ENCODE measurements around the gene DMKN. TPM values are rescaled to one million over a fixed set of nuclear protein-coding genes. Genes with fewer than 3 reads are reported as not detected.
"Not testable (repeated sequence)": the region's sequence is repeated elsewhere in the genome, so short reads cannot be mapped to it uniquely, and the experiment has no call there.

Gene DMKN
- polyA plus RNA-seq, 5 donors = 91.2 to 146 (median 119) TPM

DNA sequence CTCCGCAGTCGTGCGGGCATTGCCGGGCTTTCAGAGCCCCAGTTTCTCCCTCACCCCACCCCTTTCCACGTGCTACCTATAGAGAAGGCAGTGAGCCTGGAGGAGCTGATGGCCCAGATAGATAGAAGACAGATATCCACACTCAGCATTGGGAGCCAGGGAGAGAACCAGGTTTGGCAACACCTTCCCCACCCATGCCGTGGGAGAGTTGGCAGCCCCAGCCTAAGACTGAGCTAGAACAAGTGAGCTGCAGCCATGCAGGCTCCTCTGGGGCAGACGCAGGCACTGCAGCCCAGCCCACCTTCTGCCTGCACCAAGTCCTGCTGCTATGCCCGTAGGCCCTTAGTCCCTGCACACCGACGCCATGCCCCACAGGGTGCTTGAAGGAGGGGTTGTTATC lies 12.8 kb downstream of the DMKN start:
- DNase-seq = no peak

DNA sequence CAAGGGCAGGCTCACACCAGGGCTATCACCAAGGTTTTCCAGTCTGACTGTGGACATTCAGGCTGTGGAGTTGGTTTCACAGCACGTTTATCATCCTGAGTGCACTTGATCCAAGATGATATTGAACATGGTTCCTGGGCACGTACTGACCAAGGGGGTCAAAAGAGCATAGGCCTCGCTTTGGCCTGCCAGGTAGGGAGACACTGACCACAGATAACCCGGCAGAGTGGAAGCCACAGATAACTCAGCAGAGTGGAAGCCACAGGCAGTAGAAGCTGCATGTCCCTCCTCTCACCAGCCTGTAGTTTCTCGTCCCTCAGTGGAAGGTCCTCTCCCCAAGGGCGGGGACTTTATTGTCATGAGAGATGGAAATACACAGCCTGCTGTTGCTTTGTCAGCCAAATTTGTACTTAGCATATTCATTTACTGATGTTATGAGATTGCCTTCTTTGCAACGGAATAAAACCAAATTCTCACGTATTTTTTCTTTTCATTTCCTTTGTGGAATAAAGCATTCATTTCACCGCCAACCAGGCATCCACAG lies 14.4 kb downstream of the DMKN start:
- DNase-seq = no peak

DNA sequence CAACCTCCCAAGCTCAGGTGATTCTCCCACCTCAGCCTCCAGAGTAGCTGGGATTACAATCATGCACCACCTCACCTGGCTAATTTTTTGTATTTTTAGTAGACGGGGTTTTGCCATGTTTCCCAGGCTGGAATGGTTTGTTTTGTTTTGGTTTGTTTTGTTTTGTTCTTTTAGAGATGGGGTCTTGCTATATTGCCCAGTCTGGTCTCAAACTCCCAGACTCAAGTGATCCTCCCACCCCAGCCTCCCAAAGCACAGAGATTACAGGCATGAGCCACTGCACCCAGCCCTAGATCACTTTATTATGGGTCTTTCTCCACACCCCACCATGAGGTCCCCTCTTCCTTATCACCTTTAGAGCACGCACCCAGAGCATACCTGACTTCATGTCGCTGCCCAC lies 15.2 kb downstream of the DMKN start:
- DNase-seq = no peak

DNA sequence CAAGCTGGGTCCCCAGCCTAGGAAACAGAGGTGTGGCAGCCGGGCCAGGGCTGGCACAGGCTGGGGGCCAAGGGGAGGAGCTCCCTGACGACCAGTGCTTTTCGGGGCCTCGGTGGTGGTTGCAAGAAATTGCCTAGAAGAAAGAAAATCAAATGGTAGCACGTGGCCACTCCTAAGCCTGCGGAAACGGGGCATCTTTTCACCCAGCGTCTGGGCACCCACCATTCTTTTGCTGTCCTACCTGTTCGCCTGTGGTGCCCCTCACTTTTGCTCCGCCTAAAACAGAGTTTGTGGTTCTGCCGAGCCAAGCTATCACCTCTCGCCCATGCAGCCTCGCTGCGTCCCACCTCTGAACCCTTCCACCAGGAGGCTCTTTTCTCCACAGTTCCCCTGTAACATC lies 16.0 kb downstream of the DMKN start:
- no peak for DNase-seq

DNA sequence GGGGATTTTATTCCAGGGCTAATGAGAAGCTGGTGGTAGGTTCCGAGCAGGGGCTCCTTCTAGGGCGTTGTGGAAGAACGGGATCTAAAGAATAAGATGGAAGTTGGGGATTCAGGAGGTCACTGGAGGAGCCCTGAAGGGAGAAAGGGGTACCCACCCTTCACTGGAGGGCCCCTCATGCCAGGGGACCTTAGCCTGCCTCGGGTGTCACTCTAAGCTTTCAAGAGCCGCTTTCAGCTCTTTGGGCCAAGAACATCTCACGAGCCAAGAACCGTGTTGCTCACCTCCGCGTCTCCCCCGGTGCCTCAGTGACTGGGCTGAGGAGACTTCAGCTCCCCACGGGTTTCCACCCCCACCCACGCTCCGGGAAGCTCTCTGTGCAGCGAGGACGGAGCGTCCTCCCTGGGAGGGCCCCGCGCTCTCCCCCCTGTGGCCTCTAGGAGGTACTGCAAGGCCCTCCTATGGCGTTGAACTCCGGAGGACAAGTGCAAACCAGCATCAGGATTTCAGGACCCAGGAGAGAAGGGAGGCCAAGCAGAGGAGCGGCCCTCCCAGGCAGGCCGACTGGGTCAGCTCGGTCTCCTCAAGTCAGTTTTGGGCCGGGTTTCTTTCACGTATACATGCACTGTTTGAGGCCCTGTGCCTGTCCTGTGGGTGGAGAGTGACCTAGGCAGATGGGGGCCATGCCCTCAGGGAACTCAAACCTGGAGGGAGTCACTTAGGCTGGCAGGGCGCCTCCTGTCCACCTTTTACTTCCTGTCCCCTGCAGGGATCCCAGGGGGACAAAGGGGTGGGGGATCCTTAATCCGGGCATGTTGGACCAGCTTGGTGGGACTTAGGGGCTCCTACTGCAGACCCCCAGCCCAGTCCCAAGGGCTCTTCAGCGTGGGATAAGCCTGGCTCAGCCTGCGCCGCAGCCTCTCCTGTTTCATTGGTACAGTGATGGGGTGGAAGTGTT lies 18.1 kb downstream of the DMKN start:
- DNase-seq = peak; percentile 48 to 49

DNA sequence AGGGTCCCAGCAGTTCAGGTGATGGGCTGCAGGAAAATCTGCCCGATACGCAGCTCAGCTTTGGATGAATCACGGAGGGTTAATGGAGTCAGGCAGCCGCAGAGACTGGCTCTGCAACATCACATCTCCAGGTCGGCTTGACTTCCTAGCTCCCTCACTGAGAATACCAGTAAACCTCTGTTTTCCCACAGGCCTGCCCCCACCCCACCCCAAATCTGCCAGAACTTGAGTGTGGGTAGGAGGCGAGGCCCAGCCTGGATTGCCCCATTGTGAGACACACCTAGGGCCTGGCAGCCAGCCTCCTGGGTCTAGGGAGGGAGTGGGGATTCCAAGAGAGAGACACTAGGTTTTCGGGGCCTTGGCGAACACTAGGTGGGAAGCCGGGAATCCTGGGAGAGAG lies 19.5 kb downstream of the DMKN start:
- no peak for DNase-seq

- no peak for DNase-seq
Observed at GRCh38 chr19:35491836-35492360, 21.6 kb downstream of the DMKN start.

GRCh38 chr19:35490364-35490763 lies 23.1 kb downstream of the DMKN start, which contains the start of gene KRTDAP:
TSS of gene KRTDAP (minus strand) at chr19:35490464. CDS start at chr19:35490442, 22 bp downstream.
- DNase-seq = no peak

DNA sequence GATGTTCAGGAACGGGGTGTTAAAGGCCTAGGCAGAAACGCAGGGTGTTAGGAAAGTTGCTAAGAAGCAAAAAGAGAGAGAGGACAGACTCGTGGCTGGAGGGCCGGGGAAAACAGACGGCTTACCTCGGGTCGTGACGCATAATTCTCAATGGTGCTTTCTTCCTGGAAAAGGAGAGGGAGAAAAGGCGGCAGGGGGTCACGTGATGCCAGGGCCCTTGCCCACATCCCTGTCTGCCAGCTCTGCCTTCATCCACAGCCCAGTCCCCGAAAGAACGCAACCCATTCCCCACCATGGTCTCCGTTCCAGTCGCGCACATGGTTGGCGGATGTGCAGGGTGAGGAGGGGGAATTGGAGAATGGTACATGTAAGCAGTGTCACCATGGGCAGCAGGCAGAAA lies 24.8 kb downstream of the DMKN start:
- no peak for DNase-seq

- DNase-seq = peak in 1 of 2 donors; percentile 10
Observed at GRCh38 chr19:35487656-35488182, 25.7 kb downstream of the DMKN start.

- DNase-seq = no peak
Observed at GRCh38 chr19:35486268-35486708, 27.2 kb downstream of the DMKN start.

DNA sequence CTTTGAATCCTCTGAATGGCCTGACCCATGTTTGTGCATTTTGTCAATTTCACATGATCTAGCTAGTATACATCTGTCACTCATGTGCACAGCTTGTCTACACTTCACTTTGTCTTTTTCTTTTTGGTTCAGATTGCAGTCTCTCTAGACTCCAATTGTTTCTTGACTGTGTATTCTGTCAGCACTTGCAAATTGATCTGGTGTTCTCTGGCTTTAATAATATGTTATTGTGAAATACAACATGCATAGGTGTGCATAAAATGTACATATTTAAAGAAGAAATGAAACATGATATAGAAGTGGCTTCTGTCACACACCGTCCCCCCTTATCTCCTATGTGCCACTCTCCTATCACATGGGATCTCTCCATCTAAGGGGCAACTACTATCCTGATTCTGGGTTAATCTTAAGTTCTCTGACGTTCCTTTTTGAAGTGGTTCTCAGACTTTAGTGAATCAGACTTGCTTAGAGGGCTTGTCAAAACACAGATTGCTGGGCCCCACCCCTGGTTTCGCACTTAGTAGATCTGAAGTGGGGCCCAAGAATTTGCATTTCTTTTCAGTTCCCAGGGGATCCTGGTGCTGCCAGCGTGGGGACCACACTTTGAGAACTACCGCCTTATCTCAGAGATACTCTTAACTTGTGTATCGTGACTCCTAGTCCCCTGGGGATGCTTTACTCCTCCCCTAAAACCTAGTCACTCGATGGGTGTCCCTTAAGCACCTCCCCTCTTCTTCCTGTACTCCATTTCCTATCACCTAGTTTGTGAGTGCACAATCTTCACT lies 29.0 kb downstream of the DMKN start:
- no peak for DNase-seq

GRCh38 chr19:35483089-35483488 lies 30.4 kb downstream of the DMKN start:
- no peak for DNase-seq

GRCh38 chr19:35478794-35479677 lies 34.4 kb downstream of the DMKN start:
- no peak for DNase-seq

DNA sequence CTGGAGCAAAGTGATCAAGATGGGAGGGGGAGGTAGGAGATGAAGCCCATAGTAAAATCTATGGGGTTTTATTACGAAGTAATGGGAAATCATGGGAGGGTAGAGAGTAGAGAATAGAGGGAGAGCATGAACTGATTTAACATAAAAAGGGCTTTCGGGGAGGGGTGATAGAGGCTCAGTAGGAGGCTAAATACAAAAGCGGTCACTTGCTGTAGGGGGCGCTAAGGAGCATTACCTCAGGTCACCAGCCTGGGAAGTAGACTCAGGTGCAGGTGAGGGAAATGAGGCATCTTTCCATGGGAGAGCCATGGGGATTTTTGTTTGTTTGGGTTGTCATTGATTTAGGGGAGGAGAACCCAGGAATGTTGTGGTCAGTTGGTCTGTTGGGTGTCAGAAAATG lies 37.3 kb downstream of the DMKN start:
- no peak for DNase-seq

DNA sequence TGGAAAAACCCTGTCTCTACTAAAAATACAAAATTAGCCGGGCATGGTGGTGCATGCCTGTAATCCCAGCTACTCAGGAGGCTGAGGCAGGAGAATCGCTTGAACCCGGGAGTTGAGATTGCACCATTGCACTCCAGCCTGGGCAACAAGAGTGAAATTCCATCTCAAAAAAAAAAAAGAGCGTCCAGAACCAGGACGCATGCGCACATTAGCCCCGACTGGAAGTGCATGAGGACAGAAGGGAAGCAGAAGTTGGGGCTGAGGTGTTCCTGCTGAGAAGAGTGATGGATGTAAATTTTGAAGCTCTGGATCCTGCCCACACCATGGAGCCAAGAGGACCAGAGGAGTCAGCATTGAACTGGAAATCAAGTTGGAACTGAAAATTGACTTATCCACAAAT lies 38.9 kb downstream of the DMKN start:
- DNase-seq = not testable (repeated sequence)

DNA sequence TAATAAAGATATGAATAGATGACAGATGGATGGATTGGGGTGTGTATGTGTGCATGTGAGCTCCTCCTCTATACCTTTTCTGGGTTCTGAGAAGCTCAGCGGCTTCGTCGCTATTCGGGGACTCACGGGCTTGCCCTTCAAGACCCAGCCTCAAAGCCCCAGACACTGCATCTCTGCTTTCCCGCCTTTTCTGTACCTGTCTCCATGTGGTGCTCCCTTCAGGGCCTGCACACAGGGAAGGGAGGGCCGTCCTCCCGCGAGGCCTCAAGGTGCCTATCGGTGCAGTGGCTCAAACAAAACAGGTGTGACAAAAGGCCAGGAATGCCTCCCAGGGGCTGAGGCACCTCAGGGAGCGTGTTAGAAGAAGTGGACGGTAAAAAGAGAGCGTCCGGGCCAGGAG lies 39.3 kb downstream of the DMKN start:
- no peak for DNase-seq

DNA sequence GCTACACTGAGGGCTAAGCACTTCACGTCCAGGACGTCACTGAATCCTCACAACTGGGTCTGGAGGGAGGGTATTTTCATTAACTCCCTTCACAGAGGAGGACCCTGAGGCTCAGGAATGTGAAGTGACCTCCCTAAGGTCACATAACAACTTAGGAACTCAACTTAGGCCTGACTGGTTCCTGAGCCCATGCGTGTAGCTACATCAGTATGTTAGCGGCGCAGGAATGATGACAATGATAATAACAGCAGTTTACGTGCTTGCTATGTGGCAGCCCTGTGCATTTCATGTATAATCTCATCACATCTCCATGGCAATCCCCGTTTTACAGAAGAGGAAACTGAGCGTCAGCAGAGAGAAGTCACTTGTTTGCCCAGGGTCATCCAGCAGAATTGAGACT lies 41.5 kb downstream of the DMKN start:
- DNase-seq = no peak

DNA sequence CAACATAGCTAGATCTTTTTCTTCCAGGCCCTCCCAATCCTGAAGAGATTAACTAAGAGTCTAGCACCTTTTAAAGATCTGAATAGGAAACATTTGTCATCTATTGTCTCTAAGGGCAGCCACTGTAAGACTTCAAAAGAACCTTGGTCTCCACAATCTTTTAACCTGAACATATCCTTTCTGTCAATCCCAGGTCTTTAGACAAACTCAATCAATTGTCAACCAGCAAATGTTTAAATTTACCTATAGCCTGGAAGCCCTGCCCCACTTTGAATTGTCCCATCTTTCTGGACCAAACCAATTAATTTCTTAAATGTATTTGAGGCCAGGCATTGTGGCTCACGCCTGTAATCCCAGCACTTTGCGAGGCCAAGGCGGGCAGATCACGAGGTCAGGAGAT lies 42.4 kb downstream of the DMKN start:
- DNase-seq = not testable (repeated sequence)

DNA sequence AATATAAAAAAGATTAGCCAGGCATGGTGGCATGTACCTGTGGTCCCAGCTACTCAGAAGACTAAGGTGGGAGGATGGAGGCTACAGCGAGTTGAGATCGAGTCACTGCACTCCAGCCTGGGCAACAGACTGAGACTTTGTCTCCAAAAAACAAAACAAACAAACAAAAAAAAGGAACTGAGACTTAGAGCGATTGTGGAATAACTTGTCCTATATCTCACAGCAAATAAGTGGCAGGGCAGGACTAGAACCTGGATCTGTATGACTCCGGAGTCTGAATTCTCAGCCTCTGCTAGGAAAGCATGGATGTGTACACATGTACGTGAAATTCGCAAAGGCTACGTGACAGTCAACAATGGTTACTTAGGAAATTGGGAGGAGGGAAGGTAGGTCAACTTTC lies 43.3 kb downstream of the DMKN start:
- DNase-seq = no peak

- peak in 1 of 2 donors; percentile 30 for DNase-seq
Observed at GRCh38 chr19:35468637-35469036, 44.8 kb downstream of the DMKN start.
